Activated CD8-positive, alpha-beta memory T cell treated with anti-CD3 and anti-CD28 coated beads, Interleukin-2, amount 50 U/mL, for 1 hour (primary cell): ENCODE data around the gene C6orf120.

ENCODE experiments used
- DNase-seq: peaks from one replicate; pipeline ENCODE4 v3.0.0-alpha.2; 2020; ENCODE audit errors: extremely low read depth

C6orf120 gene

DNA sequence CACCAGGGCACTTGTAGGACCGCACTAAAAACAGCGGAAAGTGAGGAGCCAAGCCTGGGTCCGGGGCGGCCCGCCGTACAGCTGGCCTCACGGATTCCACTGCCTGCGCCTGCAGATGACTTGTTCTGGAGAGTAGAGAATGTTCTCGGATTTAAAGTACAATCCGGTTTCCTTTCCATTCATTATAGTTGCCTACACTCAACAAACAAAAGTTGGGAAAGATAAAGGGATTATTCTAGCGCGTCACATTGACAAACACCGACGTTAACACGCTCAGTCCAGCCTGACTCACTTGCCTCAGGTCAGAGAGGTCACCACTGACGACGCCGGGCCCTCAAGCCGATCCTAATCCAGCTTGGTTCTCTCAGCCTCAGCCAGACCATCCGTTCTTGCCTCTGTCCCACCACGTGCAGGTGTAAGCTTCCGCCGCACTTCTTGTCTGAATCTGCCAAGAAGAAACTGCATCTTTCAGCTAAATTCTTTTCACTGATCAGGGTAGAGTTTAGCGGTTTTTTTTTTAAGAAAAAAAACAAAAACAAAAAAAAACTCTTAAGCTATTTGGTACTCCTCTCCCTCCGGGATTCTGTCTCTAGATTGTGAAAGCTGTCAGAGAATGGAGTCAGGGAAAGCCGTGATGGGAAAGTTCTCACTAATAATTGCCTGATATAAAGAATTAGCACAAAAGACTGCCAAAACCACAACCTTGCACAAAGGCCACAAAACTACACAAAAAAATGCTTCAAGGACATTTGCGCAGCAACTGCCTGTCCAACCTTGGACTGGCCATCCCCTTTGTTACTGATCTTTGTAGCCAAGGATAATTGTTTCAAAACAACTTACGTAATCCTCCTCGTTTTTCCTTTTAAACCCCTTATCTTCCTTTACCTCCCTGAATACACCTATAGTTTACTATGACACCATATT is 23.5 kb downstream of the C6orf120 start:
- no peak for DNase-seq

DNA sequence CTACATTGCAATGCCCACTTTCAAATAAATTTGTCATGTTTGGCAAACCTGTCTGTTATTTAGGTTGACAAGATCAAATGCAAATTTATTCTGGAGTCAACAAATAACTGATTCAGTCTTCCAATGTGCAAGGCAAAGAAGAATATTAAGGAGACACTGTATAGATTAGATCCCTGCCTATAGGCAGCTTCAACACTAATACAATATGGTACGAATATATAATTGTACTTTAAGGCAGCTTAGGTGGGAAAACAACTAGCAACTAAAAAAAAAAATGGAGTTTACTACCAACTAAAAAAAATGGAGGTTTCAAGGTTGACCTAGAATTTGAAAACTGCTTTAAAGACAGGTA is 24.1 kb downstream of the C6orf120 start:
- DNase-seq = no peak

- DNase-seq = no peak
Observed at GRCh38 chr6:169726963-169727362, 25.0 kb downstream of the C6orf120 start.

GRCh38 chr6:169729961-169730360 is 28.0 kb downstream of the C6orf120 start:
- DNase-seq = no peak

- DNase-seq = no peak
Observed at GRCh38 chr6:169738204-169738975, 36.5 kb downstream of the C6orf120 start.

DNA sequence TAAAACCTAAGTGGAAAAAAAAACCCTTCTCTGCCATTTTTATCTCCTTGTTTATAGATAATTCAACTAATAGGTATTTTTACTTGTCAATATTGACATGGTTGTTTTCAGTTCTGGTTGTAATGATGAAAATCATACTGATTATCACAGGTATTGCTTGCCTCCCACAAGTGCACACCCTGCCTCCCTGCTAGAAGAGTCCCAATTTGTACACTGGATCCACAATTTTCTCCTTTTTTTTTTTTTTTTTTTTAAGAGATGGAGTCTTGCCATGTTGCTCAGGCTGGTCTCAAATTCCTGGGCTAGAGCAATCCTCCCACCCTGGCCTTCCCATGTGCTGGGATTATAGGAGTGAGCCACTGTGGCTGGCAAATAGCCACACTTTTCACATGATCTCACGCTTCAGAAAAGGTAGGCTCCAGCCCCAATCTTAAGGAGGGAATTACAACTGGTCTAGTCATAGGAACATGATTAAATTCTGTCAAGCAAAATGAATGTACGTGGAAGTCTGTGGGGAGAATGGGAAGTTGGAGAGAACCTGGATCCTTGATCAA is 37.1 kb downstream of the C6orf120 start:
- no peak for DNase-seq

DNA sequence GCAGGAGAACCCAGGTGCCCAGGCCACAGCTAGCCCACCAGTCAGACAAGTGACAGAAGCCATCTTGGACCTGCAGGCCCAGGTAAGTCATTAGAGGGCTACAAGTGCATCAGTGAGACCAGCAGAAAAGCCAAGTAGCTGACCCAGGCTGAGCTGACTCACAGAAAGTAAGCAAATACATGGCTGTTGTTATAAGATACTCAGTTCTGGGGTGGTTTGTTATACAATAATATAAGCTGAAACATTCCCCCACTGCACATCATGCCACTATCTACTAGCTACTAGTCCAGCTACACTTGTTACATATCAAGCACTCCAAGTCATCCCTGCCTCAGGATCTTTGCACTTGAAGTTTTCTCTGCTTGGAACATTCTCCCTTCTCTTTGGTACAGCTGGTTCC is 39.4 kb downstream of the C6orf120 start:
- DNase-seq = no peak

GRCh38 chr6:169745405-169745804 is 43.5 kb downstream of the C6orf120 start:
- no peak for DNase-seq

DNA sequence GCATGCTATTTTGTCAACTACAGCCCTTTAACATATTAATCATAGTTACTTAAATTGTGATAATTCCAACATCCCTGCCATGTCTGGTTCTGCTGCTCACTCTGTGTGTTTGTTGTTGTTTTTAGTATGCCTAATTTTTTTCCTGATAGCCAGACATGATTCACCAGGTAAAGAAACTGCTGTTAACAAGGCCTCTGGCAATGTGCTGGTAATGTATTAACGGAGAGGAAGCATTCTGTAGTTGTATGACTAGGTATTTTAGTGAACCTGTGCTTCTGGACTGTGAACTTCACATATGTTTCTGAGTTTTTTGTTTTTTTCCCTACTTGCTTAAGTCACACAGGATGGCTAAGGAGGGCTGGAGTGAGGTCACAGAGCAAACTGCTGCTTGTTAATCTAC is 44.6 kb downstream of the C6orf120 start:
- no peak for DNase-seq

- DNase-seq = peak; percentile 67
Observed at GRCh38 chr6:169751242-169752073, 49.5 kb downstream of the C6orf120 start, which contains the start of the genes DYNLT2 and ERMARD. DYNLT2 (minus strand) TSS chr6:169751572; CDS start chr6:169751458, 114 bp downstream. ERMARD (plus strand) TSS chr6:169751622; CDS start chr6:169751658, 36 bp downstream.

DNA sequence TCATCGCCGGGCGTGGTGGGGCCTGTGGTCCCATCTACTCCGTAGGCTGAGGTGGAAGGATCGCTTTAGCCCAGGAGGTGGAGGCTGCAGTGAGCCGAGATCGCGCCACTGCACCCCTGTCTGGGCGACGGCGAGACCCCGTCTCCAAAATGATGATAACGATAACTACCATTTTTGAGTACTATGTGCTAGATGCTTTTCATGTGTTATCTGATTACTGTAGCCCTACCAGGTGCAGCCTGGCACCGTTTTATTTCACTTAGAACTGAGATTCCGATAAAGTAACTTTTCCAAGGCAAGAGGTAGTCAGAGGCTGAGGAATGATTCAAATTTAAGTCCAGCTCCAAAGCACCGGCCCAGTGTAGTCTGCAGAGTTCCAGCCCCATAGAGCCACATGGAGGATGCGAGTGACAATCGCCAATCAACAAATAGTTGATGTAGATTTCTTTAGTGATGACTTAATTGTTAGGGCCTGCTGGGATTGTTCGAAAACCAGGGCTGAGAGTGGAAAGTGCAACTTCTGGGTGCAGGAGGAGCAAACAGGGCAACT is 50.2 kb downstream of the C6orf120 start:
- DNase-seq = no peak
